Subcutaneous adipose tissue (tissue), 4 donors: ENCODE data around the gene FAM240B. TPM values are rescaled to one million over a fixed set of nuclear protein-coding genes. Genes with fewer than 3 reads are reported as not detected.

Source experiments
- total RNA-seq, 4 donors: library from RNA; depleted of rRNA; stranded (reverse); fragments of >200 nt; gene quantifications; one replicate each; pipeline ENCODE4 v1.1.0, GENCODE V29; 2016
- TF ChIP-seq, protein P1 (sequence below): fragments of 450-650 bp; IDR thresholded peaks from one replicate; pipeline ENCODE4 v1.5.1; 2016; ENCODE audit warnings: low read depth, mild to moderate bottlenecking, control low read depth, antibody characterized with exemption, moderate library complexity

The FAM240B gene
- total RNA-seq, 4 donors from 2014 or later, result not detected

DNA sequence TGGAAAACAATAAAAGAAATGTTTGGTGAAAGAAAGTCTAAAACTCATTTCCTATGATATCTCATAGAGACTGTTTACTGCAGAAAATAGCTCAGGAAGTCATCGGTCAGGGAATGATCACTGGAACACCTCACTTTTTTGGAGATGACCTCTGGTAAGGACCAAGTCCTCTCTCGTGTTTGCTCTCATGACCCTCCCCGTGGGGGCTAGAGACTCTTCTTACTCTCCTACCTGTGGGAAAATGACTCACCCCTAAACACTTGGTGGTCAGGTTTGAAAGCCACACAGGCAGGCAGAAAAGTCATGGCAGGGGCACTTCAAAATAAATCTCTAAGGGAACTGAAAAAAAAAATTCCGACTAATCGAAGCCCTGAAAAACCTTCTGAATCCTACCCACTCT is 48.2 kb downstream of the FAM240B start:
- TF ChIP-seq, protein P1, sequence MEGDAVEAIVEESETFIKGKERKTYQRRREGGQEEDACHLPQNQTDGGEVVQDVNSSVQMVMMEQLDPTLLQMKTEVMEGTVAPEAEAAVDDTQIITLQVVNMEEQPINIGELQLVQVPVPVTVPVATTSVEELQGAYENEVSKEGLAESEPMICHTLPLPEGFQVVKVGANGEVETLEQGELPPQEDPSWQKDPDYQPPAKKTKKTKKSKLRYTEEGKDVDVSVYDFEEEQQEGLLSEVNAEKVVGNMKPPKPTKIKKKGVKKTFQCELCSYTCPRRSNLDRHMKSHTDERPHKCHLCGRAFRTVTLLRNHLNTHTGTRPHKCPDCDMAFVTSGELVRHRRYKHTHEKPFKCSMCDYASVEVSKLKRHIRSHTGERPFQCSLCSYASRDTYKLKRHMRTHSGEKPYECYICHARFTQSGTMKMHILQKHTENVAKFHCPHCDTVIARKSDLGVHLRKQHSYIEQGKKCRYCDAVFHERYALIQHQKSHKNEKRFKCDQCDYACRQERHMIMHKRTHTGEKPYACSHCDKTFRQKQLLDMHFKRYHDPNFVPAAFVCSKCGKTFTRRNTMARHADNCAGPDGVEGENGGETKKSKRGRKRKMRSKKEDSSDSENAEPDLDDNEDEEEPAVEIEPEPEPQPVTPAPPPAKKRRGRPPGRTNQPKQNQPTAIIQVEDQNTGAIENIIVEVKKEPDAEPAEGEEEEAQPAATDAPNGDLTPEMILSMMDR, result no peak

DNA sequence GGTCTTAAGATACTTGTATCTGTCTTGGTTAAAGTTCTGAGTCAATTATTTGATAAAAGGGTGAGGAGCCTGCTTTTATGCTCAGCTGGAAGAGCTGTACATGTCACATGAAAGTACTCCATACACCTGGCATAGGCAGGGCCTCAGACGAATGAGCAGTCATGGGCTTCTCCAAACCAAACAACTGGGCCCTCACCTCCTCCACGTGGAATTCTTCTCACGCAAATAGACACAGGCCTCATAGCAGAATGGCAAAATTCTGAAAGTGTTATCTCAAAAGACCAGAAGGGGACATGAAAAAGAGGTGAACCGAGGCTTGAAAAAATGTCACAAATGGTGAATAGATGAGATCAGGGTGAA is 48.6 kb downstream of the FAM240B start:
- TF ChIP-seq, protein P1, result no peak

DNA sequence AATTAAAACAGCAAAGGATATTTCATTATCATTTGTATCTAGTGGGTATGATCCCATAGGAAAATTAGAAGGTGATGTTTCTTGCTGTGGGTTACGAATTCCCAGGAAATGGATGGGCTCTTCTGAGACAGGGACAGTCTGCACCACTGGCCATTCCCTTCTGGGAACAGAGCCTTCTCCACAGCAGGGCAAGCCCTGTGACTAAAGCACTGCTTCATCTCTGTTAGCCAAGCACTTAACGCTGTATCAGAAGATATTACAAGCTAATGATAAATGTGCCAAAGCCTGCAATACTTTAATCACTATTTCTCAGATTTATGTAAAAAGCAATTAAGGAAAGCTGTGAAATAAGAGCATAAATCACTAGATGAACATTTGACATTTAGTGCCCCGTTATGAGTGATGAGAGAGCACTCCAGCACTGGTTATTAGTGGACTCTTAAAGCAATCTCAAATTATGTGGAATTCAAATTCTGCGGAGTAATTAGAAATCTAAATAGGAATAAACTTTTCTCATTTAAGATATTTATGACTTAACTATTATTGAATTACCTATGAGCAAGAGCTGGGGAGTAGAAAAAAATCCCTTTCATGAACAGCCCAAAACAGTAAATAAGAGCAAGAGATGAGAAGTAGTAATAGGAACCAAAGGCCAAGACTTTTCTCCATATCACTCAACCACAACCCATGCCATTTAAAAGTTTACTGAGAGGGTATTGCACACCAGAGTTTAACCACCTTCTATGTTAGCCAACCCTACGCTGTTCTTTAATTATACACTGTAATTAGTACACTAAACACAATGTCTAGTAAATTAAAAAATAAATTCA is 49.2 kb downstream of the FAM240B start:
- TF ChIP-seq, protein P1, result no peak

DNA sequence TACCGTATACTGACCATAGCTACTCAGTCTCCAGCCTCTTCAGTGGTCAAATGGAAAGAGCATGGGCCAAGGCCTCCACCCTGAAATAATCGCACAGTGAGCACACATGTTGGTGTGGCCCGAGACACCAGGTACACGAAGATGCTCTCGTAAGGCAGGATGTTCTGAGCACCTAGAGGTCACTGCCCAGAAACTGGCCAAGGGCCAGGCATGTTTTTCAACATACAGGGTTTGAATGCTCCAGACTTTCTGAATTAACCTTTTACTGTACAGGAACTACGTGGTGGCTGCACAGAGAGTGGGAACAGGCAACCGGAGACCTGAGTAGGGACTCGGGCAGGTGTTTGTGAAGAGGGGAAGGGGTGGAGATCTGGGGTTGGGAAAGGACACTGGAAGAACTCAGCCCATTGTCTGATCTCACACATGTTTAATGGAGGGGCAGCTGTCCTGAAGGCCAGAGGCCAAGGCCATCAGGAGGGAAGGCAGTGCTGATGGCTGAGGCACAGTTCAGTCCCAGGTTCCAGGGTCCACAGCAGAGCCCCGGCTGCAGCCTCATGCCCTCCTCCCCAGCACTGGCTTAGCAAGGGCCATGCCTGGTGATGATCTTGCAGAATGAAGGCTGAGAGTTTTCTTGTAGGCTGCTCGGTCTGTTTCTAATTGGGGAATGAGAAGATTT is 51.0 kb downstream of the FAM240B start:
- TF ChIP-seq, protein P1, result no peak

DNA sequence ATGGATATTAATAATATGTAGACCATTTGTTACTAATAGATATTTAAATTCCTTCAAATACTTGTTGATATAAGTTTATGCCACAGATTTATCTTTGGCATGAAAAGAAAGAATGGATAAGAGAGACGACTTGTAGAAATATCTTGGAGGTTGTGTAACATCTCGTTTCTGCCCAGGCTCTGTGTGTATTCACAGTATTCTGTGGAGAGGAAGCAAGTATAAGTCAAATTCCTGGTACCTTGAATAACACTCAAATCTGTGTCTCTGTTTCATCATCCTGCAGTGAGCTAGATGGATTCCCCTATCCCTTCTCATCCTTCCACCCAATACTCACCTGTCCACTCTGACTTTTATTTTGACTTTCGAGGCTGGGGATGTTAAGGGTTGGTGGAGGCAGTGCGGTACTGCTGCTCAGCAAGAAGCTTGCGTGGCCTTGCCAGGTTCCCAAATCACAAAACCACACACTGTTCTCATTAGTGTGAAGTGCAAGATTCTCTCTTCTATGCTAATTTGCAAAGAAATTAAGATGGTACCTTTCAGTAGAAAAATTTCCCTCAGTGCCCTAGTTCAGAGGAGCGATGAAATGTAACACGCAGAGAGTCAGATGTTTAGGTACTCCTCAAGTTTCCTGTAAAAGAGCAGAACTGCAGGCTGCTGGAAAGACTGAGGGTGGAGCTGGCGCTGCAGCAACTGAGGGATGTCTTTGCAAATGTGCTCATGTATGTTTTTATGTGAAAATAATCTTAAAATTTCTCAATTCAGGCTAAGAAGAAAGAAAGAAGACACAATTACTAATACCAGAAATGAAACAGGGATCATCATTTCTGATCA is 57.0 kb downstream of the FAM240B start:
- TF ChIP-seq, protein P1, result no peak

DNA sequence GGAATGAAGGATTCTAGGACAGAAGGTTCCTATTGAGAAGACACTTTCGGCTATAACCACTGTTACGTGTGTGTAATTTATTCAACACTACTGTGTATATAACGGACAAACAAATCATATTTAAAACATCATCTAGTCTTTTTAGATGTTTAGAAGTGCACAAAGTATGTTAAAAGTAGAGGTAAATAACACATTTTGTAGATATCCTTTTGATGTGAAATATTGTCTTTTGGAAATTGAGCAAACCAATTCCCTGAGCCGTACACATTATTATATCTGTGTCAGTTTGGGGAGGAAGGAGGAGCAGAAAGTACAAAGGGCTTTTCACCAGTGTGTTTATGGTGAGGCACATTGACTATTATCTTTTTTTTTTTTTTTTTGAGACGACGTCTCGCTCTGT is 60.4 kb downstream of the FAM240B start:
- TF ChIP-seq, protein P1, result no peak

DNA sequence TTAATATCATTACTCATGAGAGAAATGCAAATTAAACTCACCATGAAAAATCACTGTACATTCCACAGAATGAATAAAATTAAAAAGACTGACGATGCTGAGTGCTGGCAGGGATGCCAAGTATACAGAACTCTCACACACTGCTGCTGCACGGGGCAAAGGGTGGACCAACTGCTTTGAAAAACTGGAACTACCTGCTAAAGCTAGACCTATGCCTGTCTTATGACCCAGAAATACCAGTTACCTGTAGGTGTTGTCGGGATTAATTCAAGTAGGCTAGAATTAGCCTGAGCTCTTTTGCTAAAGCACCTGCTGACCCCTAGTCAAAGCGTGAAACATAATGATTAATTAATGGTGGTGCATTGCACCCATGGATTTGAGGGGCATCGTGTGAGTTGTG is 63.0 kb downstream of the FAM240B start:
- TF ChIP-seq, protein P1, result no peak
